Gastrocnemius medialis (tissue), 4 donors: Measurements from ENCODE around the gene DSEL.

Experiments
- CTCF ChIP-seq, 5 experiments: fragments of 450-650 bp in 3 of 5; fragments of 200-600 bp in 2 of 5; sonication (generic) in 2 of 5; IDR thresholded peaks in 4 of 5; conservative IDR thresholded peaks in 1 of 5; 1 replicate in 4 of 5; 2 replicates in 1 of 5; pipeline ENCODE4 v1.5.1; 2016 to 2019; ENCODE audit warnings: antibody characterized with exemption in 5 of 5, mild to moderate bottlenecking in 3 of 5, moderate library complexity in 3 of 5
- POLR2A ChIP-seq, 2 donors: fragments of 450-650 bp; IDR thresholded peaks; one replicate each; pipeline ENCODE4 v1.6.1; 2017; ENCODE audit warnings: antibody characterized with exemption in 2 of 2, mild to moderate bottlenecking in 2 of 2, moderate library complexity in 2 of 2

- TF ChIP-seq CTCF (IDR thresholded peaks at IDR 0.05 in 4 of 5, conservative IDR thresholded peaks at IDR 0.05 in 1 of 5) (no peak), POLR2A (IDR thresholded peaks at IDR 0.05) (no peak)
Measured at GRCh38 chr18:67467188-67467587, 49.3 kb downstream of the DSEL start.
